PC-3 (cell line): ENCODE measurements around the gene RMND5B. TPM values are rescaled to one million over a fixed set of nuclear protein-coding genes. Genes with fewer than 3 reads are reported as not detected.

Experiments
- ATAC-seq: fragments of 200-7000 bp; cut with Tn5 transposase; 2 replicates; pipeline ENCODE4 v1.9.1; 2020; ENCODE audit warnings: mild to moderate bottlenecking, moderate library complexity
- BruUV-seq: library from RNA; stranded (reverse); fragments of 400-500 nt; replicated peaks from 2 replicates; lab custom pipeline; 2021; lab: Mats Ljungman, UMichigan
- CTCF ChIA-PET: fragments of 300-600 bp; sonication (Branson Sonifier 250); formaldehyde crosslinking; loops from one replicate; lab custom pipeline; 2022; ENCODE audit warnings: antibody characterized with exemption; lab: Charles Lee
- POLR2A ChIA-PET: fragments of 300-600 bp; sonication (Branson Sonifier 250); formaldehyde crosslinking; loops from one replicate; lab custom pipeline; 2022; ENCODE audit warnings: antibody characterized with exemption; ENCODE audit not compliant: unreplicated experiment; lab: Charles Lee
- DNase-seq: peaks from one replicate; pipeline ENCODE4 v3.0.0-alpha.2; 2015
- H2AFZ ChIP-seq: fragments of 300-600 bp; sonication (generic); 2 replicates; pipeline ENCODE4 v1.6.0; 2016; ENCODE audit warnings: antibody characterized with exemption, low read length
- H3F3A ChIP-seq: fragments of 300-600 bp; sonication (generic); one replicate; pipeline ENCODE4 v1.6.0; 2017; ENCODE audit warnings: antibody characterized with exemption, low read length, control low read depth, mild to moderate bottlenecking; ENCODE audit not compliant: unreplicated experiment
- H3K27ac ChIP-seq: fragments of 300-600 bp; sonication (generic); 2 replicates; pipeline ENCODE4 v1.5.1; 2016; ENCODE audit warnings: mild to moderate bottlenecking, low read length
- H3K27me3 ChIP-seq: fragments of 300-600 bp; sonication (generic); 2 replicates; pipeline ENCODE4 v1.6.1; 2016; ENCODE audit warnings: low read length, mixed read lengths
- H3K36me3 ChIP-seq: fragments of 300-600 bp; sonication (generic); 2 replicates; pipeline ENCODE4 v1.6.1; 2016; ENCODE audit warnings: low read depth, mixed run types, low read length, mixed read lengths
- H3K4me1 ChIP-seq: fragments of 300-600 bp; sonication (generic); 2 replicates; pipeline ENCODE4 v1.5.1; 2016; ENCODE audit warnings: low read length; ENCODE audit not compliant: insufficient read depth
- H3K4me2 ChIP-seq: fragments of 300-600 bp; sonication (generic); 2 replicates; pipeline ENCODE4 v1.6.0; 2016; ENCODE audit warnings: low read length
- H3K4me3 ChIP-seq: fragments of 300-600 bp; sonication (generic); 2 replicates; pipeline ENCODE4 v1.5.1; 2016; ENCODE audit warnings: mild to moderate bottlenecking, low read length, mixed read lengths
- H3K79me2 ChIP-seq: fragments of 300-600 bp; sonication (generic); 2 replicates; pipeline ENCODE4 v1.6.1; 2017; ENCODE audit warnings: low read length, mixed read lengths
- H3K9ac ChIP-seq: fragments of 300-600 bp; sonication (generic); 2 replicates; pipeline ENCODE4 v1.6.0; 2016; ENCODE audit warnings: mild to moderate bottlenecking, low read length
- H3K9me2 ChIP-seq: fragments of 300-600 bp; sonication (generic); replicated peaks from 2 replicates; pipeline ENCODE4 v1.6.1; 2016; ENCODE audit warnings: mixed run types, low read length, mixed read lengths
- H3K9me3 ChIP-seq: fragments of 300-600 bp; sonication (generic); 2 replicates; pipeline ENCODE4 v1.6.1; 2016; ENCODE audit warnings: low read length, mixed read lengths
- H4K20me1 ChIP-seq: fragments of 300-600 bp; sonication (generic); 2 replicates; pipeline ENCODE4 v1.6.1; 2016; ENCODE audit warnings: low read length, mixed read lengths
- EZH2 ChIP-seq: fragments of 300-600 bp; sonication (generic); IDR thresholded peaks from one replicate; pipeline ENCODE4 v1.6.1; 2017; ENCODE audit warnings: antibody characterized with exemption, mild to moderate bottlenecking, low read length; ENCODE audit not compliant: unreplicated experiment
- EZH2phosphoT487 ChIP-seq: fragments of 300-600 bp; sonication (generic); IDR thresholded peaks from 2 replicates; pipeline ENCODE4 v1.6.1; 2018; ENCODE audit warnings: mild to moderate bottlenecking, antibody characterized with exemption, low read length, borderline replicate concordance
- intact Hi-C: fragments of 100-400 bp; cut with micrococcal nuclease; formaldehyde crosslinking; loops from 2 replicates; pipeline ENCODE4 v1.9.0; 2023
- total RNA-seq: library from RNA; depleted of rRNA; stranded (reverse); fragments of >200 nt; gene quantifications from 2 replicates; pipeline ENCODE4 v1.2.3, GENCODE V29; 2014; rRNA removed
- TF ChIP-seq, protein P1 (sequence below): fragments of 300-600 bp; sonication (generic); conservative IDR thresholded peaks from 2 replicates; pipeline ENCODE4 v1.5.1; 2017; ENCODE audit warnings: antibody characterized with exemption, low read depth, mild to moderate bottlenecking, low read length

The RMND5B gene
- total RNA-seq, 1 experiment from 2014 or later = 33.2 TPM

DNA sequence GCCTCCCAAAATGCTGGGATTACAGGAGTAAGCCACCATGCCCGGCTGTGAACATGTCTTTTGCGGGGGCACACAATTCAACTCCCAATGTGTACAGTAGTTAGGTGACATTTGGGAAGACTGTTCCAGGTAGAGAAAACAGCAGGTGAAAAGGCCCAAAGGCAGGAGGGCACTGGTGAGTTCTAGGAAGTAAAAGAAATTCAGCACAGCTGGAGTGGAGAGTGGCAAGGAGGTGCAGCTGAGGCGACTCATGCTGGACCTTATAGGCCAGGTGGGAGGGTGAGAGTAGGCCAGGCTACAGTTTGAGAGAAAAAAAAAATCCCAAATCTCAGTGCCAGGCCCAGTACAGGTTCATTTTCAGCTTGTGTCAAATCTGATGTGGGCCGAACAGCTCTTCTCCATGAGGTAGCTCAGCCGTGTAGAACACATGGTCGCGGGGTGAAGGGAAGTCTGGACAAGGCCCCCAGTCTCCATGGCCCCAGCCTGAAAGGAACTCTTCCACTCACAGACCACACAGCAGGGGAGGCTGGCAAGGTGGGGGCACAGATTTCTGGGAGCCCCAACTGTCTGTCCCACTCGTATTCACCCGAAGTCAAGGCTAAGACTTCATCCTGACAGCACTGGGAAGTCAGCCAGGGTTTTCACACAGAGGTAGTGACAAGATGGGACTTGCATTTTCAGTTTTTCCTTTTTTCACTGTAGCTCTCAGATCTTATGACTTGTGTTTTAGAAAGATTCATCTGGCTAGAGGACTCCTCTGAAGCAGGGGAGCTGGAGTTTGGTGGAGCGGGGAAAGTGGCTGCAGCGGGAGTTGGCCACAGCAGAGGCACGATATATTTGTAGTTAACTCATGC, 69.0 kb downstream of the RMND5B start:
- CTCF ChIA-PET = no interaction called here
- peaks cover 11% of the 10 kb centered on the region for H3K79me2 ChIP-seq
- H3K9me3 ChIP-seq = no peaks in the 10 kb centered on the region
- BruUV-seq = no TSS peak
- no peaks in the 10 kb centered on the region for H4K20me1 ChIP-seq
- intact Hi-C loops = loop anchor here (5.0 kb wide), 1 partner anchor 48 kb away; the partner anchor contains the start of gene NHP2
- no peak for DNase-seq
- no peaks in the 10 kb centered on the region for H3K9me2 ChIP-seq
- H3K4me3 ChIP-seq = no peak overlapping the region
- H3K9ac ChIP-seq = no peak overlapping the region
- H3K4me1 ChIP-seq = peaks cover 10% of the 10 kb centered on the region
- H3K36me3 ChIP-seq = no peaks in the 10 kb centered on the region
- no peak overlapping the region for H3K27ac ChIP-seq
- no peak for ATAC-seq
- no peak overlapping the region for H2AFZ ChIP-seq
- POLR2A ChIA-PET = no interaction called here
- no peaks in the 10 kb centered on the region for H3K27me3 ChIP-seq
- H3K4me2 ChIP-seq = no peak overlapping the region
- TF ChIP-seq EZH2 = no peak
- TF ChIP-seq, protein P1, sequence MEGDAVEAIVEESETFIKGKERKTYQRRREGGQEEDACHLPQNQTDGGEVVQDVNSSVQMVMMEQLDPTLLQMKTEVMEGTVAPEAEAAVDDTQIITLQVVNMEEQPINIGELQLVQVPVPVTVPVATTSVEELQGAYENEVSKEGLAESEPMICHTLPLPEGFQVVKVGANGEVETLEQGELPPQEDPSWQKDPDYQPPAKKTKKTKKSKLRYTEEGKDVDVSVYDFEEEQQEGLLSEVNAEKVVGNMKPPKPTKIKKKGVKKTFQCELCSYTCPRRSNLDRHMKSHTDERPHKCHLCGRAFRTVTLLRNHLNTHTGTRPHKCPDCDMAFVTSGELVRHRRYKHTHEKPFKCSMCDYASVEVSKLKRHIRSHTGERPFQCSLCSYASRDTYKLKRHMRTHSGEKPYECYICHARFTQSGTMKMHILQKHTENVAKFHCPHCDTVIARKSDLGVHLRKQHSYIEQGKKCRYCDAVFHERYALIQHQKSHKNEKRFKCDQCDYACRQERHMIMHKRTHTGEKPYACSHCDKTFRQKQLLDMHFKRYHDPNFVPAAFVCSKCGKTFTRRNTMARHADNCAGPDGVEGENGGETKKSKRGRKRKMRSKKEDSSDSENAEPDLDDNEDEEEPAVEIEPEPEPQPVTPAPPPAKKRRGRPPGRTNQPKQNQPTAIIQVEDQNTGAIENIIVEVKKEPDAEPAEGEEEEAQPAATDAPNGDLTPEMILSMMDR = no peak
- TF ChIP-seq EZH2phosphoT487 = no peak
- H3F3A ChIP-seq = no peaks in the 10 kb centered on the region

Other genes with a start within 250 kb of the RMND5B start
- gene PROP1, start 134.8 kb upstream of the RMND5B start, total RNA-seq = not detected in 2 replicates
- gene N4BP3, start 17.5 kb upstream of the RMND5B start, total RNA-seq = 0.36 and 0.86 TPM in 2 replicates
- 649 TPM in 2 replicates for gene NHP2, start 22.9 kb downstream of the RMND5B start, total RNA-seq
- gene GMCL2, start 56.4 kb downstream of the RMND5B start, total RNA-seq = not detected in 2 replicates
- 231 and 369 TPM in 2 replicates for gene HNRNPAB, start 73.5 kb downstream of the RMND5B start, total RNA-seq
- 21.7 and 31.2 TPM in 2 replicates for gene PHYKPL, start 101.8 kb downstream of the RMND5B start, total RNA-seq